Measurements from ENCODE around the gene OPN1SW.

DNA sequence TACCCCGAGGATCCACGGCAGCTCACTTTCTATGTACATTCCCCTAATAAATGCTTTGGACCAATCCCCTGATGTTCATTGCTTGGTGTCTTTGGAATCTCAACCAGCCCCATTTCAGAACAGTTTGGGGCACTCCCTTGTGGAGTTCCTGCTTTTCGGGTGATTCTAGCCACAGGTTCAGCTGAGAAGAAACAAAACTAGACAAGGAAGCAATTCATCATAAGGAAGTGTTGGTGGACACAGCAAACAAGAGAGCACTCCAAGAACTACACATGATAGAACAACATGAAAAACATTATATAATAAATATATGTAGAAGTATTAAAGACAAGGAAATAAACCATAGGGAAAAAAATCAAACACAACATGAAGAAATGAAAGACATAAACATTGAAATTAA is 10.1 kb upstream of the OPN1SW start:
- no peak for TF ChIP-seq POLR2A (IDR thresholded peaks at IDR 0.05)
- TF ChIP-seq, protein P1, sequence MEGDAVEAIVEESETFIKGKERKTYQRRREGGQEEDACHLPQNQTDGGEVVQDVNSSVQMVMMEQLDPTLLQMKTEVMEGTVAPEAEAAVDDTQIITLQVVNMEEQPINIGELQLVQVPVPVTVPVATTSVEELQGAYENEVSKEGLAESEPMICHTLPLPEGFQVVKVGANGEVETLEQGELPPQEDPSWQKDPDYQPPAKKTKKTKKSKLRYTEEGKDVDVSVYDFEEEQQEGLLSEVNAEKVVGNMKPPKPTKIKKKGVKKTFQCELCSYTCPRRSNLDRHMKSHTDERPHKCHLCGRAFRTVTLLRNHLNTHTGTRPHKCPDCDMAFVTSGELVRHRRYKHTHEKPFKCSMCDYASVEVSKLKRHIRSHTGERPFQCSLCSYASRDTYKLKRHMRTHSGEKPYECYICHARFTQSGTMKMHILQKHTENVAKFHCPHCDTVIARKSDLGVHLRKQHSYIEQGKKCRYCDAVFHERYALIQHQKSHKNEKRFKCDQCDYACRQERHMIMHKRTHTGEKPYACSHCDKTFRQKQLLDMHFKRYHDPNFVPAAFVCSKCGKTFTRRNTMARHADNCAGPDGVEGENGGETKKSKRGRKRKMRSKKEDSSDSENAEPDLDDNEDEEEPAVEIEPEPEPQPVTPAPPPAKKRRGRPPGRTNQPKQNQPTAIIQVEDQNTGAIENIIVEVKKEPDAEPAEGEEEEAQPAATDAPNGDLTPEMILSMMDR (IDR thresholded peaks at IDR 0.05): no peak

All from Peyer's patch (tissue), 4 donors.